ENCODE data around the gene TGFBR3. TPM values are rescaled to one million over a fixed set of nuclear protein-coding genes. Genes with fewer than 3 reads are reported as not detected.

The TGFBR3 gene
- polyA plus RNA-seq, 1 donor (not counting 4 experiments of a cell fraction or from before 2014, with no cell fraction given), result 1.2 TPM

DNA sequence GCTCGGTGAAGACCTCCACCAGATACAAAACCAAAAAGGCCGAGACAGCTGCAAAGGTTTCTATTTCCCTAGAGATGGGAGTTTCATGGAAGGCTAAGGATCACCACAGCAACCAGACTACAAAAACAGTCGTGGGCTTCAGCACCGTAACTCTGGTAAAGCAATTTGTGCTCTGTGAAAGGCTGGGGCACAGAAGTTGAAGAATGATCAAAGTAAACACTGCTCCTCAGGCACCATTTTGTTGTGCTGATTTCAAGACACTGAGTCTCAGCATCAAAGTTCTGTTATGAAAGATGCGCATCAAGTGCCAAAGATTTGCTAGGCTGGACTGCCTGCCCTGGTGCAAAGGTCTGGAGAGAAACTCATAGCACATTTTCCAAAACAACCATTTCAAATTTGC is 116.2 kb downstream of the TGFBR3 start:
- Histone ChIP-seq H3K4me1 (ENCODE audit: control insufficient read depth, extremely low read depth, insufficient read depth, low read length) (no peaks in the 10 kb centered on the region), H3K9me1 (ENCODE audit: control insufficient read depth, extremely low read depth, insufficient read depth, low read length) (no peaks in the 10 kb centered on the region), H3K36me3 (ENCODE audit: control insufficient read depth in 2 of 2, extremely low read depth in 1 of 2, insufficient read depth in 2 of 2, low read length in 2 of 2) (no peaks in the 10 kb centered on the region), H2AFZ (ENCODE audit: control insufficient read depth, low read length) (no peak overlapping the region), H3K27me3 (ENCODE audit: control insufficient read depth, extremely low read depth, insufficient read depth, low read length) (no peaks in the 10 kb centered on the region), H3K79me2 (ENCODE audit: control insufficient read depth, insufficient read depth, low read length) (no peaks in the 10 kb centered on the region), H3K27ac (ENCODE audit: control insufficient read depth, insufficient read depth, low read length) (no peak overlapping the region), H4K20me1 (ENCODE audit: control insufficient read depth, extremely low read depth, insufficient read depth, low read length) (no peaks in the 10 kb centered on the region), H3K4me2 (ENCODE audit: control insufficient read depth, extremely low read depth, insufficient read depth, low read depth, low read length) (no peak overlapping the region), H3K9ac (ENCODE audit: control insufficient read depth, extremely low read depth, insufficient read depth, low read length) (no peak overlapping the region), H3K9me3 (ENCODE audit: control insufficient read depth, low read depth, low read length) (no peaks in the 10 kb centered on the region), H3K4me3 (ENCODE audit: control insufficient read depth in 2 of 3, extremely low read depth in 1 of 3, insufficient read depth in 2 of 3, low read depth in 1 of 3, low read length in 3 of 3) (no peak overlapping the region)
- TF ChIP-seq EZH2 (IDR thresholded peaks at IDR 0.05; ENCODE audit: low read length), result no peak
- TF ChIP-seq, protein P1, sequence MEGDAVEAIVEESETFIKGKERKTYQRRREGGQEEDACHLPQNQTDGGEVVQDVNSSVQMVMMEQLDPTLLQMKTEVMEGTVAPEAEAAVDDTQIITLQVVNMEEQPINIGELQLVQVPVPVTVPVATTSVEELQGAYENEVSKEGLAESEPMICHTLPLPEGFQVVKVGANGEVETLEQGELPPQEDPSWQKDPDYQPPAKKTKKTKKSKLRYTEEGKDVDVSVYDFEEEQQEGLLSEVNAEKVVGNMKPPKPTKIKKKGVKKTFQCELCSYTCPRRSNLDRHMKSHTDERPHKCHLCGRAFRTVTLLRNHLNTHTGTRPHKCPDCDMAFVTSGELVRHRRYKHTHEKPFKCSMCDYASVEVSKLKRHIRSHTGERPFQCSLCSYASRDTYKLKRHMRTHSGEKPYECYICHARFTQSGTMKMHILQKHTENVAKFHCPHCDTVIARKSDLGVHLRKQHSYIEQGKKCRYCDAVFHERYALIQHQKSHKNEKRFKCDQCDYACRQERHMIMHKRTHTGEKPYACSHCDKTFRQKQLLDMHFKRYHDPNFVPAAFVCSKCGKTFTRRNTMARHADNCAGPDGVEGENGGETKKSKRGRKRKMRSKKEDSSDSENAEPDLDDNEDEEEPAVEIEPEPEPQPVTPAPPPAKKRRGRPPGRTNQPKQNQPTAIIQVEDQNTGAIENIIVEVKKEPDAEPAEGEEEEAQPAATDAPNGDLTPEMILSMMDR (optimal IDR thresholded peaks at IDR 0.05 in 1 of 3, IDR thresholded peaks at IDR 0.05 in 1 of 3, conservative IDR thresholded peaks at IDR 0.05 in 1 of 3; ENCODE audit: extremely low read depth in 1 of 3, insufficient read depth in 2 of 3, low read length in 3 of 3), result no peak
- DNase-seq (ENCODE audit: low read depth, low spot score), result no peak
- no peak for FAIRE-seq
- dilution Hi-C loops (cut with MboI; ENCODE audit: extremely low pct_ligation_motif_present, low sequenced_read_pairs), result no loop called here

DNA sequence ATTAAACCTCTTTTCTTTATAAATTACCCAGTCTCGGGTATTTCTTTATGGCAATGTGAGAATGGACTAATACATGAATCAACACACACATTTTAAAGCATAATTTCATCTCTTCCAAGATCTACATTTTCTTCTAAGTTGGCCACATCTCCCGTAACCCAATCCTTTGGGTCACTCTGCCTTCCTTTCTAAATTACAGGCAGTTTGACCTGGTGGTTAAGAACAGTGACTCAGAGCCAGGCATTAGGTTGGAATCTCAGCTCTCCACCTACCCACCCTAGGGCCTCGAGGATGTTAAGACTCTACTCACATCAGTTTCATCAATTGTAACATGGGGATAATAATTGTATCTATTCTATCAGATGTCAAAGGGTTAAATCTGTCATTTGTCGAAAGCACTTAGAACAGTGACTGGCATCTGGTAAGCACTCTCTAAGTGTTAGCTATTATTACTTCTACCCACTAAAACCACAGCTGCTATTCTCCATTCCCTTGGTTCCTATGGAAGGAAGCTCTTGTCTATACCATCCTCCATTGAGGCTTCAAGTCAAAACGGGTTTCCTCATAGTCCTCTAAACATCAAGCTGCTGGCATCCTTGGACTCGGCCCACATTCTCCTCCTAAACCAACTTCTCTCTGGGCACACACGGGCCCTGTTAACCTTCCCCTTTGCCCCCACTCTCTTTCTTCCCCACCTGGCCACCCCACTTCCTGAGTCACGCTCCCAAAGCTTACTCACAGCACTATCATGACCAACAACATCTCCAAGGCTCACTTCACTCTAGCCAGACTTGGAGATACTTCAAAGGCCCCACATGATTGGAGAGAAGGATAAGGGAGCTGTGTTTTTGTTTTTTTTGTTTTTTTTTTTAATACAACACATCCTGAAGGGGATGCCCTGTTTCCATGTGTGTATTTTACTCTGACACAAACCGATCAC is 116.9 kb downstream of the TGFBR3 start:
- no peak for DNase-seq (ENCODE audit: low read depth, low spot score)
- H3K27ac ChIP-seq (ENCODE audit: control insufficient read depth, insufficient read depth, low read length), result no peak overlapping the region
- no peaks in the 10 kb centered on the region for H3K4me1 ChIP-seq (ENCODE audit: control insufficient read depth, extremely low read depth, insufficient read depth, low read length)
- no peak overlapping the region for H2AFZ ChIP-seq (ENCODE audit: control insufficient read depth, low read length)
- no peak for FAIRE-seq
- no peaks in the 10 kb centered on the region for H3K36me3 ChIP-seq (ENCODE audit: control insufficient read depth in 2 of 2, extremely low read depth in 1 of 2, insufficient read depth in 2 of 2, low read length in 2 of 2)
- H3K4me2 ChIP-seq (ENCODE audit: control insufficient read depth, extremely low read depth, insufficient read depth, low read depth, low read length), result no peak overlapping the region
- H3K27me3 ChIP-seq (ENCODE audit: control insufficient read depth, extremely low read depth, insufficient read depth, low read length), result no peaks in the 10 kb centered on the region
- H3K9ac ChIP-seq (ENCODE audit: control insufficient read depth, extremely low read depth, insufficient read depth, low read length), result no peak overlapping the region
- H3K9me1 ChIP-seq (ENCODE audit: control insufficient read depth, extremely low read depth, insufficient read depth, low read length), result no peaks in the 10 kb centered on the region
- dilution Hi-C loops (cut with MboI; ENCODE audit: extremely low pct_ligation_motif_present, low sequenced_read_pairs), result no loop called here
- H3K4me3 ChIP-seq (ENCODE audit: control insufficient read depth in 2 of 3, extremely low read depth in 1 of 3, insufficient read depth in 2 of 3, low read depth in 1 of 3, low read length in 3 of 3), result no peak overlapping the region
- TF ChIP-seq, protein P1 (optimal IDR thresholded peaks at IDR 0.05 in 1 of 3, IDR thresholded peaks at IDR 0.05 in 1 of 3, conservative IDR thresholded peaks at IDR 0.05 in 1 of 3; ENCODE audit: extremely low read depth in 1 of 3, insufficient read depth in 2 of 3, low read length in 3 of 3), result no peak
- TF ChIP-seq EZH2 (IDR thresholded peaks at IDR 0.05; ENCODE audit: low read length), result no peak
- no peaks in the 10 kb centered on the region for H3K9me3 ChIP-seq (ENCODE audit: control insufficient read depth, low read depth, low read length)
- H3K79me2 ChIP-seq (ENCODE audit: control insufficient read depth, insufficient read depth, low read length), result no peaks in the 10 kb centered on the region
- no peaks in the 10 kb centered on the region for H4K20me1 ChIP-seq (ENCODE audit: control insufficient read depth, extremely low read depth, insufficient read depth, low read length)

All from keratinocyte (primary cell).